GM12878 (cell line): ENCODE data around the gene SERINC5. TPM values are rescaled to one million over a fixed set of nuclear protein-coding genes. Genes with fewer than 3 reads are reported as not detected.

Experiments
- ATAC-seq: fragments of 200-7000 bp; cut with Tn5 transposase; 3 replicates; pipeline ENCODE4 v1.9.1; 2020; ENCODE audit warnings: mild to moderate bottlenecking, moderate library complexity
- BruUV-seq: library from RNA; stranded (reverse); fragments of 400-500 nt; replicated peaks from 2 replicates; lab custom pipeline; 2021; lab: Mats Ljungman, UMichigan
- CTCF ChIA-PET: fragments of 300-600 bp; sonication (Branson Sonifier 250); formaldehyde crosslinking; extraction: SDS; loops from one replicate; lab custom pipeline; 2021; ENCODE audit warnings: inconsistent platforms; lab: Yijun Ruan, JAX
- POLR2A ChIA-PET: fragments of 350-600 bp; formaldehyde crosslinking; extraction: SDS; loops from one replicate; lab custom pipeline; 2021; ENCODE audit warnings: inconsistent platforms; lab: Charles Lee
- RAD21 ChIA-PET: fragments of 300-600 bp; sonication (Branson Sonifier 250); formaldehyde crosslinking; loops from one replicate; lab custom pipeline; 2023; ENCODE audit warnings: antibody characterized with exemption; ENCODE audit not compliant: unreplicated experiment; lab: Charles Lee
- SMC1A ChIA-PET: fragments of 300-600 bp; sonication (Branson Sonifier 250); formaldehyde crosslinking; loops from one replicate; lab custom pipeline; 2023; ENCODE audit not compliant: unreplicated experiment, uncharacterized antibody; lab: Charles Lee
- DNase-seq: peaks from one replicate; pipeline ENCODE4 v3.0.0-alpha.2; 2011; ENCODE audit warnings: low read depth, low spot score
- FAIRE-seq: peaks from 3 replicates; lab custom pipeline; 2011; peaks lifted over from hg19 to GRCh38; lab: Jason Lieb, UNC
- H2AFZ ChIP-seq: 2 replicates; pipeline ENCODE4 v1.6.0; 2011; ENCODE audit warnings: low read depth, low read length, control low read depth; ENCODE audit not compliant: control insufficient read depth
- H3K27ac ChIP-seq: 2 replicates; pipeline ENCODE4 v1.5.1; 2011; ENCODE audit warnings: control low read depth; ENCODE audit not compliant: control insufficient read depth, insufficient read depth
- H3K27me3 ChIP-seq, 2 experiments: replicated peaks in 1 of 2; 2 replicates each; pipeline versions ENCODE4 v1.6.0 to v1.6.1; 2011; ENCODE audit warnings: low read length in 1 of 2; ENCODE audit not compliant: control insufficient read depth in 2 of 2, insufficient read depth in 2 of 2
- H3K36me3 ChIP-seq, 2 experiments: 2 replicates each; pipeline ENCODE4 v1.5.1; 2011; ENCODE audit warnings: low read length in 1 of 2; ENCODE audit not compliant: control insufficient read depth in 2 of 2, insufficient read depth in 2 of 2
- H3K4me1 ChIP-seq: 2 replicates; pipeline ENCODE4 v1.6.1; 2011; ENCODE audit warnings: mild to moderate bottlenecking, low read length, moderate library complexity, mixed read lengths; ENCODE audit not compliant: control insufficient read depth, insufficient read depth
- H3K4me2 ChIP-seq: 2 replicates; pipeline ENCODE4 v1.6.0; 2011; ENCODE audit warnings: control low read depth; ENCODE audit not compliant: control insufficient read depth, insufficient read depth
- H3K4me3 ChIP-seq: fragments of 200-600 bp; sonication (generic); 2 replicates; pipeline ENCODE4 v1.5.1; 2016
- H3K79me2 ChIP-seq: 2 replicates; pipeline ENCODE4 v1.6.0; 2011; ENCODE audit warnings: low read length; ENCODE audit not compliant: control insufficient read depth, insufficient read depth
- H3K9ac ChIP-seq: 2 replicates; pipeline ENCODE4 v1.8.0; 2011; ENCODE audit warnings: low read length, control low read depth, mixed read lengths; ENCODE audit not compliant: control insufficient read depth, insufficient read depth
- H3K9me3 ChIP-seq: replicated peaks from 3 replicates; pipeline ENCODE4 v1.5.1; 2011; ENCODE audit warnings: mild to moderate bottlenecking, low read length; ENCODE audit not compliant: control insufficient read depth, insufficient read depth
- H4K20me1 ChIP-seq: 2 replicates; pipeline ENCODE4 v1.6.0; 2011; ENCODE audit not compliant: control insufficient read depth, insufficient read depth
- BCL3 ChIP-seq: IDR thresholded peaks from 2 replicates; pipeline ENCODE4 v1.6.1; 2011; ENCODE audit warnings: borderline replicate concordance, low read depth, mild to moderate bottlenecking, moderate library complexity, low read length; ENCODE audit not compliant: insufficient read depth, poor library complexity, severe bottlenecking
- EGR1 ChIP-seq, 2 experiments: IDR thresholded peaks; 1 replicate in 1 of 2; 2 replicates in 1 of 2; pipeline ENCODE4 v1.6.1; 2011 to 2012; ENCODE audit warnings: low read depth in 2 of 2, low read length in 2 of 2, borderline replicate concordance in 1 of 2, mild to moderate bottlenecking in 1 of 2, moderate library complexity in 1 of 2
- HDGF ChIP-seq: fragments of 450-650 bp; IDR thresholded peaks from 2 replicates; pipeline ENCODE4 v1.6.1; 2016; ENCODE audit warnings: antibody characterized with exemption
- NBN ChIP-seq: fragments of 450-650 bp; IDR thresholded peaks from 2 replicates; pipeline ENCODE4 v1.6.1; 2016
- PML ChIP-seq: IDR thresholded peaks from 2 replicates; pipeline ENCODE4 v1.6.1; 2012; ENCODE audit warnings: low read length, inconsistent platforms
- RBBP5 ChIP-seq: fragments of 200-600 bp; sonication (generic); conservative IDR thresholded peaks from 2 replicates; pipeline ENCODE4 v1.6.1; 2016
- SP1 ChIP-seq: IDR thresholded peaks from one replicate; pipeline ENCODE4 v1.6.1; 2011; ENCODE audit warnings: low read depth, low read length
- ZNF274 ChIP-seq: IDR thresholded peaks from one replicate; pipeline ENCODE4 v1.8.0; 2011; ENCODE audit not compliant: insufficient read length, insufficient read depth
- WGBS: methylation state at CpG from one replicate; pipeline ENCODE4 v1.1.6; 2016; ENCODE audit warnings: low lambda C conversion rate; ENCODE audit not compliant: insufficient replicate concordance, insufficient coverage; ENCODE audit errors: missing lambda C conversion rate; 5-methylcytosine and 5-hydroxymethylcytosine counted together
- in situ Hi-C: fragments of 300-500 bp; cut with MboI; formaldehyde crosslinking; loops from 9 replicates; pipeline ENCODE4 v1.14.3; 2018; ENCODE audit warnings: mixed read lengths
- intact Hi-C: fragments of 100-400 bp; cut with micrococcal nuclease; formaldehyde crosslinking; loops from one replicate; pipeline ENCODE4 v1.14.2; 2022; ENCODE audit not compliant: unreplicated experiment
- polyA plus RNA-seq, 11 experiments: library from polyadenylated mRNA; depleted of rRNA in 4 of 11; unstranded in 6 of 11; stranded (reverse) in 5 of 11; fragments of >200 nt; fragmentation: Nextera tagmentation in 4 of 11; fragmentation: Illumina TruSeq in 1 of 11; extraction: Ambion mirVana in 4 of 11; extraction: Trizol in 1 of 11; gene quantifications; 1 replicate in 1 of 11; 2 replicates in 10 of 11; pipeline versions ENCODE4 v1.2.1 to v1.2.3, GENCODE V29; 2011 to 2016; ENCODE audit warnings: inconsistent platforms in 2 of 11, missing spikeins in 2 of 11, low read depth in 1 of 11
- total RNA-seq, 4 experiments: library from RNA; depleted of rRNA in 3 of 4; stranded (reverse); fragments of >200 nt in 3 of 4; fragmentation: Illumina TruSeq in 1 of 4; extraction: Trizol in 1 of 4; gene quantifications; 2 replicates each; pipeline versions ENCODE4 v1.2.1 to v1.2.3, GENCODE V29; 2013 to 2021

Gene SERINC5
- total and polyA plus RNA-seq, 10 of the 15 experiments (the other 5 are each of a cell fraction or from before 2014, with no cell fraction given) = 0.66 to 7.0 (median 2.8) TPM

GRCh38 chr5:80215523-80215922 is 40.3 kb downstream of the SERINC5 start:
- Histone ChIP-seq H3K4me3 (no peak overlapping the region), H2AFZ (no peak overlapping the region), H3K27ac (no peak overlapping the region), H3K9me3 (no peaks in the 10 kb centered on the region), H3K9ac (no peak overlapping the region), H3K79me2 (no peaks in the 10 kb centered on the region), H4K20me1 (no peaks in the 10 kb centered on the region), H3K4me2 (no peak overlapping the region), H3K4me1 (no peaks in the 10 kb centered on the region), H3K36me3 (no peaks in the 10 kb centered on the region), H3K27me3 (no peaks in the 10 kb centered on the region)
- CTCF ChIA-PET = no interaction called here
- no peak for DNase-seq
- WGBS = 51% methylated on average over 4 of the region's 4 CpGs
- SMC1A ChIA-PET = interaction anchor here (1.3 kb wide), 1 partner anchor 10 kb away, joined by 4 read pairs; no protein-coding TSS in a partner anchor
- TF ChIP-seq PML (no peak), BCL3 (no peak), ZNF274 (no peak), RBBP5 (no peak), EGR1 (IDR thresholded peaks at IDR 0.05; ENCODE audit: borderline replicate concordance in 1 of 2, low read depth in 2 of 2, low read length in 2 of 2) (no peak), HDGF (no peak)
- RAD21 ChIA-PET = no interaction called here
- in situ Hi-C loops (no loop called here), intact Hi-C loops (no loop called here)
- no peak for ATAC-seq
- no TSS peak for BruUV-seq
- POLR2A ChIA-PET = no interaction called here
- FAIRE-seq = no peak

- H3K27me3 ChIP-seq = no peaks in the 10 kb centered on the region
- no peaks in the 10 kb centered on the region for H3K36me3 ChIP-seq
- POLR2A ChIA-PET = no interaction called here
- intact Hi-C loops (no loop called here), in situ Hi-C loops (no loop called here)
- no peak overlapping the region for H2AFZ ChIP-seq
- no peaks in the 10 kb centered on the region for H3K9me3 ChIP-seq
- FAIRE-seq (no peak), ATAC-seq (no peak), DNase-seq (no peak)
- no peaks in the 10 kb centered on the region for H3K4me1 ChIP-seq
- no peaks in the 10 kb centered on the region for H3K79me2 ChIP-seq
- BruUV-seq = no TSS peak
- TF ChIP-seq SP1 (no peak), NBN (no peak)
- CTCF ChIA-PET = interaction anchor here (1.0 kb wide), 1 partner anchor 9 kb away, joined by 3 read pairs; no protein-coding TSS in a partner anchor
- no peak overlapping the region for H3K9ac ChIP-seq
- H3K4me2 ChIP-seq = no peak overlapping the region
- RAD21 ChIA-PET = no interaction called here
- 77% methylated on average over 3 of the region's 3 CpGs for WGBS
- H4K20me1 ChIP-seq = no peaks in the 10 kb centered on the region
- SMC1A ChIA-PET = interaction anchor here (1.8 kb wide), 1 partner anchor 10 kb away, joined by 7 read pairs; no protein-coding TSS in a partner anchor
- H3K27ac ChIP-seq = no peak overlapping the region
- no peak overlapping the region for H3K4me3 ChIP-seq
Observed at GRCh38 chr5:80213466-80213865, 42.4 kb downstream of the SERINC5 start.
